K562 (cell line): ENCODE measurements around the gene PCSK5. TPM values are rescaled to one million over a fixed set of nuclear protein-coding genes. Genes with fewer than 3 reads are reported as not detected.

Source experiments
- ATAC-seq: fragments of 200-7000 bp; cut with Tn5 transposase; 3 replicates; pipeline ENCODE4 v1.9.1; 2020; ENCODE audit warnings: moderate library complexity
- BruUV-seq: library from RNA; stranded (reverse); fragments of 400-500 nt; replicated peaks from 2 replicates; lab custom pipeline; 2021; lab: Mats Ljungman, UMichigan
- CTCF ChIA-PET: fragments of 300-600 bp; formaldehyde crosslinking; extraction: SDS; loops from one replicate; lab custom pipeline; 2021; ENCODE audit warnings: low intra/inter-chr PET ratio; lab: Yijun Ruan, JAX
- POLR2A ChIA-PET: fragments of 300-600, 350-650 bp; sonication (Branson Sonifier 250); formaldehyde crosslinking; extraction: SDS; loops from one replicate; lab custom pipeline; 2021; ENCODE audit warnings: antibody characterized with exemption, inconsistent platforms; lab: Yijun Ruan, JAX
- DNase-seq, 4 experiments: peaks; one replicate each; pipeline versions ENCODE4 v3.0.0 to v3.0.0-alpha.2; 2011 to 2018; ENCODE audit warnings: low spot score in 3 of 4, mixed read lengths in 3 of 4; ENCODE audit errors: extremely low read depth in 1 of 4
- FAIRE-seq: peaks from 2 replicates; lab custom pipeline; 2011; peaks lifted over from hg19 to GRCh38; lab: Jason Lieb, UNC
- H2AFZ ChIP-seq: 2 replicates; pipeline ENCODE4 v1.6.0; 2011; ENCODE audit warnings: low read depth, low read length, control low read depth, inconsistent platforms
- H3K27ac ChIP-seq: fragments of 200-600 bp; 3 replicates; pipeline ENCODE4 v1.8.0; 2011; ENCODE audit warnings: low read depth, mild to moderate bottlenecking, control low read depth, inconsistent platforms, low read length, moderate library complexity, mixed read lengths; ENCODE audit errors: extremely low read depth
- H3K27me3 ChIP-seq, 2 experiments: fragments of 300-600 bp in 1 of 2; 2 replicates in 1 of 2; 3 replicates in 1 of 2; pipeline versions ENCODE4 v1.6.0 to v1.8.0; 2011; ENCODE audit warnings: inconsistent platforms in 2 of 2, low read length in 2 of 2, mild to moderate bottlenecking in 1 of 2, mixed read lengths in 1 of 2, moderate library complexity in 1 of 2; ENCODE audit not compliant: control insufficient read depth in 2 of 2, insufficient read depth in 2 of 2
- H3K36me3 ChIP-seq: fragments of 300-600 bp; 3 replicates; pipeline ENCODE4 v1.8.0; 2011; ENCODE audit warnings: mild to moderate bottlenecking, low read length, inconsistent platforms; ENCODE audit not compliant: control insufficient read depth, insufficient read depth
- H3K4me1 ChIP-seq, 2 experiments: fragments of 200-600 bp in 1 of 2; replicated peaks in 1 of 2; 2 replicates in 1 of 2; 3 replicates in 1 of 2; pipeline versions ENCODE4 v1.5.1 to v1.8.0; 2011; ENCODE audit warnings: inconsistent platforms in 2 of 2, low read length in 2 of 2, mild to moderate bottlenecking in 1 of 2, mixed read lengths in 1 of 2, moderate library complexity in 1 of 2; ENCODE audit not compliant: control insufficient read depth in 2 of 2, insufficient read depth in 2 of 2
- H3K4me2 ChIP-seq: 2 replicates; pipeline ENCODE4 v1.6.1; 2011; ENCODE audit warnings: low read length, control low read depth, inconsistent platforms, mixed read lengths; ENCODE audit not compliant: insufficient read depth
- H3K4me3 ChIP-seq: fragments of 200-600 bp; sonication (generic), shearing (Covaris generic); 2 replicates; pipeline ENCODE4 v1.5.1; 2016; ENCODE audit warnings: control low read depth, inconsistent platforms
- H3K79me2 ChIP-seq: fragments of 200-600 bp; 3 replicates; pipeline ENCODE4 v1.8.0; 2011; ENCODE audit warnings: low read length, inconsistent platforms; ENCODE audit not compliant: control insufficient read depth, insufficient read depth
- H3K9ac ChIP-seq, 2 experiments: 2 replicates each; pipeline versions ENCODE4 v1.6.0 to v1.6.1; 2011; ENCODE audit warnings: low read depth in 2 of 2, low read length in 2 of 2, control low read depth in 1 of 2, inconsistent platforms in 1 of 2, mild to moderate bottlenecking in 1 of 2, mixed read lengths in 1 of 2; ENCODE audit not compliant: insufficient read depth in 1 of 2
- H3K9me1 ChIP-seq: one replicate; pipeline ENCODE4 v1.6.0; 2011; ENCODE audit warnings: inconsistent platforms, mild to moderate bottlenecking, low read length, moderate library complexity; ENCODE audit not compliant: control insufficient read depth, insufficient read depth
- H3K9me3 ChIP-seq: replicated peaks from 2 replicates; pipeline ENCODE4 v1.5.1; 2011; ENCODE audit warnings: low read depth, low read length, inconsistent platforms; ENCODE audit not compliant: control insufficient read depth, insufficient read depth
- H4K20me1 ChIP-seq: replicated peaks from 2 replicates; pipeline ENCODE4 v1.6.1; 2011; ENCODE audit warnings: low read length, inconsistent platforms, mixed read lengths; ENCODE audit not compliant: control insufficient read depth, insufficient read depth
- MGA ChIP-seq: fragments of 450-650 bp; IDR thresholded peaks from 2 replicates; pipeline ENCODE4 v1.6.1; 2016; ENCODE audit warnings: mild to moderate bottlenecking, moderate library complexity
- ZNF639 ChIP-seq, 2 experiments: fragments of 200-800 bp in 1 of 2; sonication (Bioruptor generic) in 1 of 2; sonication (generic) in 1 of 2; formaldehyde crosslinking in 1 of 2; IDR thresholded peaks in 1 of 2; conservative IDR thresholded peaks in 1 of 2; 2 replicates each; pipeline versions ENCODE4 v1.5.0 to v1.6.1; 2016 to 2020; ENCODE audit warnings: missing compliant biosample characterization in 1 of 2, missing genetic modification characterization in 1 of 2, missing genetic modification reagents in 1 of 2
- WGBS: fragments of 100-300 bp; shearing (Covaris generic); methylation state at CpG from one replicate; pipeline ENCODE4 v1.1.6; 2016; ENCODE audit warnings: low coverage, mixed read lengths; ENCODE audit not compliant: insufficient coverage; ENCODE audit errors: missing lambda C conversion rate; 5-methylcytosine and 5-hydroxymethylcytosine counted together
- in situ Hi-C: fragments of 300-500 bp; cut with MboI; formaldehyde crosslinking; loops from 4 replicates; pipeline ENCODE4 v1.15.0; 2018; ENCODE audit warnings: inconsistent platforms, mixed read lengths
- intact Hi-C: fragments of 100-400 bp; cut with micrococcal nuclease; formaldehyde crosslinking; loops from 2 replicates; pipeline ENCODE4 v1.14.2; 2022
- polyA plus RNA-seq, 8 experiments: library from polyadenylated mRNA; depleted of rRNA in 4 of 8; stranded (reverse) in 5 of 8; unstranded in 3 of 8; fragments of >200 nt; fragmentation: Nextera tagmentation in 2 of 8; fragmentation: Illumina TruSeq in 1 of 8; extraction: Ambion mirVana in 2 of 8; extraction: Trizol in 1 of 8; gene quantifications; 2 replicates each; pipeline versions ENCODE4 v1.2.1 to v1.2.3, GENCODE V29; 2011 to 2014; ENCODE audit warnings: inconsistent platforms in 1 of 8, missing spikeins in 1 of 8
- total RNA-seq, 7 experiments: library from RNA; depleted of rRNA in 6 of 7; stranded (reverse); fragments of >200 nt in 6 of 7; fragmentation: Illumina TruSeq in 2 of 7; extraction: Trizol in 2 of 7; gene quantifications; 2 replicates each; pipeline versions ENCODE4 v1.2.1 to v1.2.3, GENCODE V29; 2011 to 2021; ENCODE audit warnings: low replicate concordance in 1 of 7

The PCSK5 gene
- total and polyA plus RNA-seq, 9 of the 15 experiments (the other 6 are each of a cell fraction or from before 2014, with no cell fraction given), result not detected

DNA sequence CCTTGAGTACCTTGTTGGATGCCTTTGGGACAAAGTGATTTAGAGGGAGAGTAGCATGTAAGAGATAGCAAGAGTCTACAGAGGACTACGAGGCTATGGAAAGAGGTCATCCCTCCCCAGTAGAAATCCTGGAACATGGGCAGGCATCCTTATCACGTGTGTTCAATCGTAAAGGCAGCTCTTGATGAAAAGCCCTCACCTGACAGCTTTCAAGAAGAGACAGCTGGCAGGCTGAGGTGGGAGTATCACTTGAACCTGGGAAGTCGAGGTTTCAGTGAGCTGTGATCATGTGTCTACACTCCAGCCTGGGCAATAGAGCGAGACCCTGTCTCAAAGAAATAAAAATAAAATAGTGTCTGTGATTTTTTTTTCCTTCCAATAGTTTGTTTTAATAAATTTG lies 112.6 kb downstream of the PCSK5 start:
- H3K9me3 ChIP-seq, result no peaks in the 10 kb centered on the region
- ChIA-PET POLR2A (no interaction called here), CTCF (no interaction called here)
- no peak overlapping the region for H2AFZ ChIP-seq
- no peaks in the 10 kb centered on the region for H3K79me2 ChIP-seq
- no peaks in the 10 kb centered on the region for H3K4me1 ChIP-seq
- no peaks in the 10 kb centered on the region for H4K20me1 ChIP-seq
- 0% methylated on average over 4 of the region's 5 CpGs for WGBS
- H3K4me3 ChIP-seq, result no peak overlapping the region
- no peaks in the 10 kb centered on the region for H3K27me3 ChIP-seq
- no peaks in the 10 kb centered on the region for H3K36me3 ChIP-seq
- intact Hi-C loops, result no loop called here
- no peak overlapping the region for H3K4me2 ChIP-seq
- FAIRE-seq (no peak), ATAC-seq (no peak), DNase-seq (no peak)
- BruUV-seq, result no TSS peak
- no peak overlapping the region for H3K9ac ChIP-seq
- no peaks in the 10 kb centered on the region for H3K9me1 ChIP-seq
- no peak overlapping the region for H3K27ac ChIP-seq
- no peak for TF ChIP-seq ZNF639 (CRISPR knock-in tag; conservative IDR thresholded peaks at IDR 0.05 in 1 of 2, IDR thresholded peaks at IDR 0.05 in 1 of 2)
- TF ChIP-seq MGA, result no peak
- in situ Hi-C loops, result no loop called here
